Neural progenitor cell (in vitro differentiated cells): ENCODE data around the gene DOK4. TPM values are rescaled to one million over a fixed set of nuclear protein-coding genes. Genes with fewer than 3 reads are reported as not detected.
A peak's percentile ranks its signal among the peaks of the same experiment; 100 is the strongest.

Experiments
- DNase-seq: peaks from one replicate; pipeline ENCODE4 v3.0.0-alpha.2; 2016; ENCODE audit warnings: low spot score
- H2AFZ ChIP-seq: fragments of 200-600 bp; sonication (generic); replicated peaks from 2 replicates; pipeline ENCODE4 v1.6.1; 2016; ENCODE audit warnings: antibody characterized with exemption
- H3F3A ChIP-seq: fragments of 200-600 bp; sonication (generic); 2 replicates; pipeline ENCODE4 v1.6.1; 2016; ENCODE audit warnings: antibody characterized with exemption, low read depth
- H3K27ac ChIP-seq: fragments of 200-600 bp; sonication (generic); 2 replicates; pipeline ENCODE4 v1.5.1; 2016; ENCODE audit warnings: mild to moderate bottlenecking
- H3K27me3 ChIP-seq: fragments of 200-600 bp; sonication (generic); 2 replicates; pipeline ENCODE4 v1.6.1; 2016; ENCODE audit warnings: mild to moderate bottlenecking, moderate library complexity
- H3K36me3 ChIP-seq: fragments of 200-600 bp; sonication (generic); 2 replicates; pipeline ENCODE4 v1.5.1; 2016
- H3K4me1 ChIP-seq: fragments of 200-600 bp; sonication (generic); 2 replicates; pipeline ENCODE4 v1.6.1; 2016; ENCODE audit warnings: mixed run types
- H3K4me2 ChIP-seq: fragments of 200-600 bp; sonication (generic); 2 replicates; pipeline ENCODE4 v1.6.1; 2016
- H3K4me3 ChIP-seq: fragments of 200-600 bp; sonication (generic); 2 replicates; pipeline ENCODE4 v1.5.1; 2016
- H3K79me2 ChIP-seq: fragments of 200-600 bp; sonication (generic); 2 replicates; pipeline ENCODE4 v1.6.1; 2016; ENCODE audit warnings: low read depth
- H3K9ac ChIP-seq: fragments of 200-600 bp; sonication (generic); 2 replicates; pipeline ENCODE4 v1.6.1; 2016
- H3K9me3 ChIP-seq: fragments of 200-600 bp; sonication (generic); 2 replicates; pipeline ENCODE4 v1.5.1; 2016; ENCODE audit warnings: low read depth
- H4K20me1 ChIP-seq: fragments of 200-600 bp; sonication (generic); 2 replicates; pipeline ENCODE4 v1.6.1; 2016; ENCODE audit warnings: low read depth
- H3K27ac Mint-ChIP-seq: 3 replicates; pipeline ENCODE4 v1.8.0; 2021; ENCODE audit warnings: mixed read lengths
- H3K27me3 Mint-ChIP-seq: 2 replicates; pipeline ENCODE4 v1.8.0; 2022; ENCODE audit warnings: low read depth, mild to moderate bottlenecking, inconsistent platforms, moderate library complexity, mixed read lengths; ENCODE audit not compliant: insufficient read depth
- H3K36me3 Mint-ChIP-seq: 3 replicates; pipeline ENCODE4 v1.8.0; 2021; ENCODE audit warnings: mixed read lengths
- H3K4me1 Mint-ChIP-seq: 3 replicates; pipeline ENCODE4 v1.8.0; 2021; ENCODE audit warnings: mixed read lengths
- H3K4me3 Mint-ChIP-seq: 3 replicates; pipeline ENCODE4 v1.8.0; 2021; ENCODE audit warnings: mild to moderate bottlenecking, moderate library complexity, mixed read lengths
- H3K9me3 Mint-ChIP-seq: 3 replicates; pipeline ENCODE4 v1.8.0; 2020; ENCODE audit warnings: mixed read lengths
- EZH2 ChIP-seq: fragments of 200-600 bp; sonication (generic); IDR thresholded peaks from 2 replicates; pipeline ENCODE4 v1.6.1; 2017; ENCODE audit warnings: antibody characterized with exemption, mild to moderate bottlenecking, moderate library complexity
- EZH2phosphoT487 ChIP-seq: fragments of 200-600 bp; sonication (generic); IDR thresholded peaks from 2 replicates; pipeline ENCODE4 v1.6.1; 2017; ENCODE audit warnings: antibody characterized with exemption
- total RNA-seq: library from RNA; depleted of rRNA; stranded (reverse); fragments of >200 nt; gene quantifications from 2 replicates; pipeline ENCODE4 v1.2.3, GENCODE V29; 2015; ENCODE audit warnings: low replicate concordance
- TF ChIP-seq, protein P1 (sequence below): fragments of 200-600 bp; sonication (generic); IDR thresholded peaks from 2 replicates; pipeline ENCODE4 v1.5.1; 2017; ENCODE audit warnings: antibody characterized with exemption, mild to moderate bottlenecking

DOK4 gene
- total RNA-seq, 1 donor from 2014 or later: 10.5 TPM

GRCh38 chr16:57531635-57532265, 45.5 kb upstream of the DOK4 start:
- H3F3A ChIP-seq: peaks cover 21% of the 10 kb centered on the region
- TF ChIP-seq EZH2phosphoT487 (no peak), EZH2 (no peak)
- TF ChIP-seq, protein P1, sequence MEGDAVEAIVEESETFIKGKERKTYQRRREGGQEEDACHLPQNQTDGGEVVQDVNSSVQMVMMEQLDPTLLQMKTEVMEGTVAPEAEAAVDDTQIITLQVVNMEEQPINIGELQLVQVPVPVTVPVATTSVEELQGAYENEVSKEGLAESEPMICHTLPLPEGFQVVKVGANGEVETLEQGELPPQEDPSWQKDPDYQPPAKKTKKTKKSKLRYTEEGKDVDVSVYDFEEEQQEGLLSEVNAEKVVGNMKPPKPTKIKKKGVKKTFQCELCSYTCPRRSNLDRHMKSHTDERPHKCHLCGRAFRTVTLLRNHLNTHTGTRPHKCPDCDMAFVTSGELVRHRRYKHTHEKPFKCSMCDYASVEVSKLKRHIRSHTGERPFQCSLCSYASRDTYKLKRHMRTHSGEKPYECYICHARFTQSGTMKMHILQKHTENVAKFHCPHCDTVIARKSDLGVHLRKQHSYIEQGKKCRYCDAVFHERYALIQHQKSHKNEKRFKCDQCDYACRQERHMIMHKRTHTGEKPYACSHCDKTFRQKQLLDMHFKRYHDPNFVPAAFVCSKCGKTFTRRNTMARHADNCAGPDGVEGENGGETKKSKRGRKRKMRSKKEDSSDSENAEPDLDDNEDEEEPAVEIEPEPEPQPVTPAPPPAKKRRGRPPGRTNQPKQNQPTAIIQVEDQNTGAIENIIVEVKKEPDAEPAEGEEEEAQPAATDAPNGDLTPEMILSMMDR: no peak
- H3K4me3 Mint-ChIP-seq: no peak overlapping the region
- no peak overlapping the region for H2AFZ ChIP-seq
- no peak overlapping the region for H3K4me2 ChIP-seq
- peaks cover 11% of the 10 kb centered on the region for H4K20me1 ChIP-seq
- peaks cover 49% of the 10 kb centered on the region for H3K4me1 Mint-ChIP-seq
- no peaks in the 10 kb centered on the region for H3K36me3 ChIP-seq
- peaks cover 13% of the 10 kb centered on the region for H3K4me1 ChIP-seq
- DNase-seq: no peak
- no peak overlapping the region for H3K4me3 ChIP-seq
- peaks cover 9% of the 10 kb centered on the region for H3K79me2 ChIP-seq
- H3K27ac Mint-ChIP-seq: no peak overlapping the region
- H3K27ac ChIP-seq: no peak overlapping the region
- H3K36me3 Mint-ChIP-seq: peaks cover 10% of the 10 kb centered on the region
- H3K9ac ChIP-seq: no peak overlapping the region
- H3K27me3 ChIP-seq: peaks cover 36% of the 10 kb centered on the region
- H3K9me3 ChIP-seq: no peaks in the 10 kb centered on the region
- H3K9me3 Mint-ChIP-seq: no peaks in the 10 kb centered on the region
- H3K27me3 Mint-ChIP-seq: peaks cover 19% of the 10 kb centered on the region

DNA sequence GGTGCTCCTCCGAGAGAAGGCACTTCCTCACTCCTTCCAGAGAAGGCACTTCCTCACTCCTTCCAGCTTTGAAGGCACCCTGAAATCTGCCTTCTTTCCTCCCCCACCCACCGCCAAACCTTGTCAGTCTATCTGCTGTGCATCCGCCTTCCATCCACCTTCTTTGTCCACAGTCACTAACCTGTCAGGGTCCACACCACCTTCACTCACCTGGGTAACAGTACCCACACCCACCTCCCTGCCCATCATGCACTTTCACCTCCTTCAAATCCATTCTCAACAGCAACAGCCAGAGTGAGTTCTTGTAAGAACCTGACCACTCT, 44.9 kb upstream of the DOK4 start:
- H4K20me1 ChIP-seq: peaks cover 11% of the 10 kb centered on the region
- H3K36me3 ChIP-seq: no peaks in the 10 kb centered on the region
- no peak overlapping the region for H3K4me2 ChIP-seq
- Mint-ChIP-seq H3K9me3 (no peaks in the 10 kb centered on the region), H3K27me3 (peaks cover 21% of the 10 kb centered on the region), H3K27ac (no peak overlapping the region), H3K4me1 (peaks cover 49% of the 10 kb centered on the region), H3K4me3 (no peak overlapping the region), H3K36me3 (peaks cover 10% of the 10 kb centered on the region)
- no peak overlapping the region for H3K4me3 ChIP-seq
- H3K27me3 ChIP-seq: peaks cover 36% of the 10 kb centered on the region
- no peak for TF ChIP-seq EZH2
- no peak overlapping the region for H3K27ac ChIP-seq
- H2AFZ ChIP-seq: no peak overlapping the region
- H3F3A ChIP-seq: peaks cover 16% of the 10 kb centered on the region
- DNase-seq: no peak
- peaks cover 9% of the 10 kb centered on the region for H3K79me2 ChIP-seq
- no peaks in the 10 kb centered on the region for H3K9me3 ChIP-seq
- H3K9ac ChIP-seq: no peak overlapping the region
- peaks cover 13% of the 10 kb centered on the region for H3K4me1 ChIP-seq

- H3K4me2 ChIP-seq: no peak overlapping the region
- no peak overlapping the region for H3K4me3 ChIP-seq
- peaks cover 11% of the 10 kb centered on the region for H4K20me1 ChIP-seq
- H3K4me3 Mint-ChIP-seq: peak overlapping the region; percentile 39
- H3K27ac Mint-ChIP-seq: no peak overlapping the region
- H3K79me2 ChIP-seq: peaks cover 9% of the 10 kb centered on the region
- H3K36me3 Mint-ChIP-seq: peaks cover 10% of the 10 kb centered on the region
- H2AFZ ChIP-seq: no peak overlapping the region
- peaks cover 49% of the 10 kb centered on the region for H3K4me1 Mint-ChIP-seq
- peaks cover 13% of the 10 kb centered on the region for H3K4me1 ChIP-seq
- H3F3A ChIP-seq: peaks cover 16% of the 10 kb centered on the region
- DNase-seq: no peak
- H3K9me3 Mint-ChIP-seq: no peaks in the 10 kb centered on the region
- H3K9me3 ChIP-seq: no peaks in the 10 kb centered on the region
- H3K36me3 ChIP-seq: no peaks in the 10 kb centered on the region
- peaks cover 21% of the 10 kb centered on the region for H3K27me3 Mint-ChIP-seq
- H3K27me3 ChIP-seq: peaks cover 36% of the 10 kb centered on the region
- H3K9ac ChIP-seq: no peak overlapping the region
- TF ChIP-seq, protein P1: no peak
- TF ChIP-seq EZH2: no peak
- no peak for TF ChIP-seq EZH2phosphoT487
- H3K27ac ChIP-seq: no peak overlapping the region
Measured at GRCh38 chr16:57530522-57531252, 44.4 kb upstream of the DOK4 start.

GRCh38 chr16:57530104-57530521, 43.8 kb upstream of the DOK4 start:
- DNase-seq: no peak
- peaks cover 36% of the 10 kb centered on the region for H3K27me3 ChIP-seq
- Mint-ChIP-seq H3K4me3 (peak overlapping the region; percentile 39), H3K36me3 (peaks cover 10% of the 10 kb centered on the region), H3K9me3 (no peaks in the 10 kb centered on the region), H3K4me1 (peaks cover 47% of the 10 kb centered on the region), H3K27ac (no peak overlapping the region), H3K27me3 (peaks cover 21% of the 10 kb centered on the region)
- H3K79me2 ChIP-seq: peaks cover 4% of the 10 kb centered on the region
- no peak overlapping the region for H2AFZ ChIP-seq
- H3K9ac ChIP-seq: no peak overlapping the region
- peaks cover 16% of the 10 kb centered on the region for H3F3A ChIP-seq
- no peak for TF ChIP-seq EZH2phosphoT487
- no peak for TF ChIP-seq EZH2
- TF ChIP-seq, protein P1: no peak
- H3K36me3 ChIP-seq: no peaks in the 10 kb centered on the region
- H4K20me1 ChIP-seq: peaks cover 11% of the 10 kb centered on the region
- no peak overlapping the region for H3K4me3 ChIP-seq
- H3K4me2 ChIP-seq: no peak overlapping the region
- H3K9me3 ChIP-seq: no peaks in the 10 kb centered on the region
- no peak overlapping the region for H3K27ac ChIP-seq
- peaks cover 13% of the 10 kb centered on the region for H3K4me1 ChIP-seq
